Activated CD8-positive, alpha-beta memory T cell treated with anti-CD3 and anti-CD28 coated beads, Interleukin-2, amount 50 U/mL, for 4 hours (primary cell): ENCODE results near the gene SYDE2.
"Not testable (repeated sequence)": the region's sequence is repeated elsewhere in the genome, so short reads cannot be mapped to it uniquely, and the experiment has no call there.

Source experiments
- DNase-seq: peaks from one replicate; pipeline ENCODE4 v3.0.0-alpha.2; 2020

SYDE2 gene, protein sequence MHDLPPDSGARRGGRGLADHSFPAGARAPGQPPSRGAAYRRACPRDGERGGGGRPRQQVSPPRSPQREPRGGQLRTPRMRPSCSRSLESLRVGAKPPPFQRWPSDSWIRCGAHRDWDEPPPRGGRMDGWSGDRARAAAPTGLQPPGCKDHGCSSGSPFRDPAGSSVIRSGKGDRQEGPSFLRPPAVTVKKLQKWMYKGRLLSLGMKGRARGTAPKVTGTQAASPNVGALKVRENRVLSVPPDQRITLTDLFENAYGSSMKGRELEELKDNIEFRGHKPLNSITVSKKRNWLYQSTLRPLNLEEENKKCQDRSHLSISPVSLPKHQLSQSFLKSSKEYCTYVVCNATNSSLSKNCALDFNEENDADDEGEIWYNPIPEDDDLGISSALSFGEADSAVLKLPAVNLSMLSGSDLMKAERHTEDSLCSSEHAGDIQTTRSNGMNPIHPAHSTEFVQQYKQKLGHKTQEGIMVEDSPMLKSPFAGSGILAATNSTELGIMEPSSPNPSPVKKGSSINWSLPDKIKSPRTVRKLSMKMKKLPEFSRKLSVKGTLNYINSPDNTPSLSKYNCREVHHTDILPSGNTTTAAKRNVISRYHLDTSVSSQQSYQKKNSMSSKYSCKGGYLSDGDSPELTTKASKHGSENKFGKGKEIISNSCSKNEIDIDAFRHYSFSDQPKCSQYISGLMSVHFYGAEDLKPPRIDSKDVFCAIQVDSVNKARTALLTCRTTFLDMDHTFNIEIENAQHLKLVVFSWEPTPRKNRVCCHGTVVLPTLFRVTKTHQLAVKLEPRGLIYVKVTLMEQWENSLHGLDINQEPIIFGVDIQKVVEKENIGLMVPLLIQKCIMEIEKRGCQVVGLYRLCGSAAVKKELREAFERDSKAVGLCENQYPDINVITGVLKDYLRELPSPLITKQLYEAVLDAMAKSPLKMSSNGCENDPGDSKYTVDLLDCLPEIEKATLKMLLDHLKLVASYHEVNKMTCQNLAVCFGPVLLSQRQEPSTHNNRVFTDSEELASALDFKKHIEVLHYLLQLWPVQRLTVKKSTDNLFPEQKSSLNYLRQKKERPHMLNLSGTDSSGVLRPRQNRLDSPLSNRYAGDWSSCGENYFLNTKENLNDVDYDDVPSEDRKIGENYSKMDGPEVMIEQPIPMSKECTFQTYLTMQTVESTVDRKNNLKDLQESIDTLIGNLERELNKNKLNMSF

GRCh38 chr1:85200463-85201339 lies at the start of gene SYDE2:
Gene SYDE2, minus strand, starts transcription at chr1:85201016. Its CDS starts 20 bp downstream, at chr1:85200996.
- peak; percentile 79 for DNase-seq

- DNase-seq, result not testable (repeated sequence)
Measured at GRCh38 chr1:85249042-85249441, 48.2 kb upstream of the SYDE2 start.

DNA sequence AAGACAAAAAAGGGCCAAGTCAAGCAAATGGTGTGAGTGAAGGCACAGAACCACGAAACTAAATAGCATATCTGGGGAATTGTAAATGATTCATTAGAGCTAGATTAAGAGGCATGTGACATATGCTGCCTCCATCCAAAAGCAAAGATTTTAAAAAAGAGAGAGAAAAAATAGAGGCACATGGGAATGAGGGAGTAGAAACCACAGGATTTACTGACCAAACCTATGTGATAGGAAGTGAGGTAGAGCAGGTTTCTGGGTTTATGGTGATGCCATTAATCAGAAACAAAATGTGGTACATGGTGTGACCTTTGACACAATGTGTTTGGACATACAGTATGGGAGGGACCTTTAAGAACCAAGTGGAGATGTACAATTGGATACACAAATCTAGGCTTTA lies 45.1 kb upstream of the SYDE2 start:
- no peak for DNase-seq

DNA sequence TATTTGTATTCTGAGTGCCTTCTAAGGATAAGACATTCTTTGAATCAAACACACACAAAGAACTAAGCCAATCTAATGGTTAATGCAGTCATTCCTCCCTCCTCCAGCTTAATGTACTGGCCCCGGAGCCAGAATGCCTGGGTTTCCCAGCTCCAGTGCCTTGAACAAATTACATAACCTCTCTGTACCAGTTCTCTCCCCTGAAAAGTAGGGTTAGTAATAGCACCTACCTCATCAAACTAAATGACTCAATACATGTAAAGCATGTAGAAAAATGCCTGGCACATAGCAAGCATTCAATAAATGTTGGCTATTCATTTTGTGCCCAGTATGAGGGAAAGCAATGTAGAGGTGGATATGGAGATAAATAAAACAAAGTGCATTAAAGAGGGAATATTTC lies 44.6 kb upstream of the SYDE2 start:
- no peak for DNase-seq

DNA sequence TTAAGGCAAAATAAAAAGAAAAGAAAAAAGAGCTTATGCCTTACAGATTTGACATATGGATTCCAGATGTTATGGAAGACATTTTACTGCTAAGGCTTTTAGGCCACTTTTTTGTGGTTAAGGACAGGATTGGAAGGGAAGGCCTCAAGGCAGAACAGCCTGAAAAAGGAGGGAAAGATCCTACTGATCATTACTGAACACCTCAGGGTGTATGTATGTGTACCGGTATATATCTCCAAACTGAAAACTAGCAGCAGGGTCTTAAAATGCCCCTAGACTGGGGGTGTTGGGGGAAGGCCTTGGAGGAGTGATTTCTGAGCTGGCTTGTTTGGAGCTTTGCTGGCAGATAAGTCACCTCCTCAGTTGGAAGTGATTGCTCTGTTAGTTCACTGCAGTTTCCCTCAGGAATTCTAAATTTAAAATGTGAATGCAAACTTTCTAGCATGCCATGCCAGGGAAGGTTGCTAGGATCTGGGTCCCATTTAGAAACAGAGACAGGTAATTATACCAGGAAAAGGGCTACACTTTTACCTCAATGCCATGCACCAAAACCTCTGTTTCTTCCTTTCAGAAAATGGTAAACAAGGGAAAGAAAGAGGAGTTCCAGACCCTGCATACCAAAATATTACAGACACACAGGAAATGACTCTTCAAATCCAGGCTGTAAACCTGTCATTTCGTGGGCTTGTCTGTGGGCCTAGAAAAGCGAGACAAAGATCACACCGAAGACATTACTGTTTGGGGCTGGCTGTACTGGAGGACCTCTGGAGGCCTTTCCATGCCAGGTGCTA lies 43.6 kb upstream of the SYDE2 start:
- DNase-seq, result no peak

DNA sequence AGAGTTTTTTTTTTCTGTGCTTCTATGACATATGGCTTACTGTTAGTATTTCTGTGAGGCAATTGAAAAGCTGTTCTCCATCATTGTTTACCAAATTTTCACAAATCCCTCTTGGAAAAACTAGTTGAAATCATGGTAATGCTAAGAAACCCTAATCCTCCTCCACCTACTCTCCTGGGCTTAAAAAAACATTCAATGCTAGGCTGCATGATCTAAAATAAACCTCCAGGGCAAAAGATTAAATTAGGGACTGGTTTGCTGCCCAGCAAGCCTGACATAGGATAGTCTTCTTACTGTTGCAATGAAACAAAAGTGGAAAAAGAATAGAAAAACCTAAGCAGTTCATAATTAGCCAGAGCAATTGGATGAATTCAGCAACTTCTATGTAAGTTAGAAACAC lies 42.6 kb upstream of the SYDE2 start:
- no peak for DNase-seq

DNA sequence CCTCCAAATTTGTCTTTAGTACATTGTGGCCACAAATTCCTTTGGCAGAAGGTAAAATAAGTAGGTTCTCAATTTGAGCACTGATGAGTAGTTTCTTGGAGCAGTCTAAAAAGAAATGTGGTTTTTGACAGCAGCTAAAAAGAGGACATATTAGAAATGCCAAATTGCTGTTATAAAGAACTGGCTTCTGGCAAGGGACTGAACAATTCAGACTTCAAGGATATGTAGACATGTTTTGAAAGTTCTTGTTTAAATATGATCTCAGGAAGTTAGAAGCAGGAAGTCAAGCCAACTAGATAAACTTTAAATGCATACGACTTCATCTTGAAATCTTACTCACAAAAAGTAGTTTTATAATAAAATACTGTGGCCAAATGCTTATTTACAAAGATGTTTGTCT lies 39.8 kb upstream of the SYDE2 start:
- DNase-seq, result no peak

GRCh38 chr1:85240174-85240601 lies 39.4 kb upstream of the SYDE2 start:
- no peak for DNase-seq

DNA sequence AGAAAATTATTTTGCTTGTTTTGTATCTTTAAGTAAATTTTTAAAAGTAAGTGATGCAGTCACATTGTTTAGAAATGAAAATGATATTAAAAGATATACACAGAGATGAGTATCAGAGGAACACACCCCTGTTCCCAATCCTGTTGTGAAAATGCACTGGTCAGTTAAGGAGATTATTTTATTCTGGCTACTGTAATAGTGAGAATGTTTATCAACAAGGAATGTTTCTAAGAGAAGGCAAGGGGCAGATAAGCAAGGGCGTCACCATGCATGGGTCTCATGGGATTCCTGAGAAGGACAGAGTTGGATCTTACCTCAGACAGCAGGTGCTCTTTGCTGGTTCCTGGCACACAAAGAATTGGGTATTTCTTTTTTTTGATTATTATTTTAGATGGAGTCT lies 36.8 kb upstream of the SYDE2 start:
- no peak for DNase-seq

DNA sequence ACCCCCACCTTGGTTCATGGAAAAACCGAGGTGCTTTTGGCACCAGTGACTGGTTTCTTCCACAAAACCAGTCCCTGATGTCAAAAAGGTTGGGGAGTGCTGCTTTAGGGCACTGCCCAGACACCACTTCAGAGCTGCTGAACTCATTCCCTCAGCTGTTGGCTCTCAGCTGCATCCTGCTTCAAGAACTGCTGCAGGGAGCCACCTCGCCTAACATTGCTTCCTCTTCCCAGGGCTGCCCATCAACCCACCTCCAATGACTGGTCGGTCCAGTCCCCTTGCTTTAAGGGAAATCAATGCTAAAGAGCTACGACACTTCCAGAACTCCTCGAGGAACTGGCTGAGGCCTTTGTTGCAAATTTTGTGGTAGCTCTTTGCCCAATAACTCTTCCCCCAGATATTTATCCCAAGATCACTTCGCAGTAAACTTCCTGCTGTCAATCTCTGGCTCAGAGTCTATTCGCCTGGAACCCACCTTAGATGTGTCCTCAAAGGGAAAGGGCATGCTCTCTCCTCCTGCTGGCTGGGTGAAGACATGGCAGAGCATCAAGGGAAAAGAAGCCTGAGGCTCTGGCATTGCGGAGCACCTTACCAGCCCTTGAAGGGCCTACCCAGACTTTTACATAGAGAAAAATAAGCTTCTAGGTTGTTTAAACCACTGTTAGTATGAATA lies 29.6 kb upstream of the SYDE2 start:
- no peak for DNase-seq

- DNase-seq, result no peak
Measured at GRCh38 chr1:85229574-85230097, 28.8 kb upstream of the SYDE2 start.

DNA sequence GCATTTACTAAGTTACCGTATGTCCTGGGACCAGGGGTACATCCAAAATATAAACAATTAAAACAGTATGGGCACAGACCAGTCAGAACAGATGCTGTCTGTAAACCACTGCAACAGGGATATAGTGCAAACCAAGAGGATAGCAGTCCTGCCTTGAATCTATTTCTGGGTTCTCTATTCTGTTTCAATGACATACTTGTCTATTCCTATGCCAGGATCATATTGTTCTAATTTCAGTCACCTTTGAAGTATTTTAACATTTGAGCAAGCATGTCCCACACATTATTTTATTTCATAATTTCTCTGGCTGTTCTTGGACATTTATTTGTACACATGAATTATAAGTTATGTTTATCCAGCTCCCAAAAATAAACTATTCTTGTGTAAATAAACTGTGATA lies 28.2 kb upstream of the SYDE2 start:
- DNase-seq, result no peak

GRCh38 chr1:85225624-85226380 lies 25.0 kb upstream of the SYDE2 start:
- DNase-seq, result no peak

DNA sequence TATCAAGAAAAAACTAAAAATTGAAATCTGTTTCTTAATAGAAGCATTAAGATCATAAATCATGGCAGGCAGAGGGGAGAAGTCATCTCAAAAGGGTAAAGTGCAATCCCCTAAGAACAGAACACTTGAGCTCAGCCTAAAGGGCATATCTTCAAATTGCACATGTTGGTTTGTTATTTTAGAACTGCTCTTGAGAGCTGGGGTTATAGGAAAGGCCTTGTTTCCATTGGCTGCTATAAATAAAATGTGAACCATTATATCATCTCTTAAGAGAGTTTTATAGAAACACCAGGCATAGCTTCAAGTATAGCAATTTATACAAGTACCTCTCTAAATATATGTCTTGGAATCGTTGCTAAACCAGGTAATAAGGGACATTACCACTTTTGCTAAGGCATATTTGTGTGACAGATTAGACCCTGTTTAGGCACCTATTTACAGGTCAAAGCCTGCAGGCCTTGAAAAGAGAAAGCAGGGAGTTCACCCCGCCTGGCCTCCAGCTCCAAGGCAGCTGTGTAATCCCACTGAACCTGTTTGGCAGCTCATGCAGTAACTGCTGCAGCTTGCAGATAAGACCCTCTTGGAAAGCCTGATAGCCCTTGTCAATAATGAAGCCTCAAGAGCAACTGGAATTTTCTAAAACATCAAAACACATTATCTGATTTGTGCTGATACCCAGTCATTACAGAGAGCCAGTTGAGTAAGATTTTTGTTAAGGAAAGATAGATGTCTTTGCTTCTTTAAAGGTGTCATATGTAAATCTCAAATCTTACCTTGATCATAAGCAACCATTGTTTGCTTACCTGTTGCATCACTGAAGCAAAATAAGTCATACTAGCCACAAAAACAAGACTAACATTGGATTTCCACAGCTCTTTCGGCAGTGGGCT lies 24.2 kb upstream of the SYDE2 start:
- no peak for DNase-seq

DNA sequence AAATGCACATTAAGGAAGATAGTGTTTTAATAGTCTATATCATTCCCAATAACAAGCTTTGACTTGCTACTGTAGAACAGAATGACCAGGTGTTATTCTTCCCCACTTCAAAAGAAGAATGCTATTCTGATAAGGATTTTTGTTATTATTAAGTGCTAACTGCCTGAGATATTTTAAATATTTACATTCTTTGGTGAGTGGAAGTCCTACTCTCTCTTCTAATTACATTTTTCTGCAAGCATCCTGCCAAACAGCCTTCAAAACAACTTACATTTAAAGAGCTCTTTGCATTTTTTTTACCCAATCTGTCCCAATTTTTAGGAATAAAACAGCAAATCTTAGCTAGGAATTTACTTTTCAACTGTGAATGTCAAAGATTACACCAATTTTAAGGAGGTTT lies 23.5 kb upstream of the SYDE2 start:
- no peak for DNase-seq

- DNase-seq, result no peak
Measured at GRCh38 chr1:85223334-85223733, 22.5 kb upstream of the SYDE2 start.

- DNase-seq, result no peak
Measured at GRCh38 chr1:85220756-85221201, 20.0 kb upstream of the SYDE2 start.

GRCh38 chr1:85219853-85220610 lies 19.2 kb upstream of the SYDE2 start:
- DNase-seq, result no peak
